ENCODE measurements around the gene GARRE1. TPM values are rescaled to one million over a fixed set of nuclear protein-coding genes. Genes with fewer than 3 reads are reported as not detected.
A peak's percentile ranks its signal among the peaks of the same experiment; 100 is the strongest.
"Not testable (repeated sequence)": the region's sequence is repeated elsewhere in the genome, so short reads cannot be mapped to it uniquely, and the experiment has no call there.

The GARRE1 gene
- total RNA-seq (10 to 100 TPM; 25.8 to 31.5 TPM), polyA plus RNA-seq (ENCODE audit: insufficient read length in 2 of 2) (10 to 100 TPM; 24.6 to 26.8 TPM)
- long read RNA-seq, donor 1, partial matches to known transcripts = 11 of 15 reads
- long read RNA-seq, donor 1, other reads (novel, unspliced or antisense) = 0 of 15 reads
- long read RNA-seq, donor 2, partial matches to known transcripts = 6 of 8 reads
- long read RNA-seq, donor 2, other reads (novel, unspliced or antisense) = 0 of 8 reads
- long read RNA-seq, donor 3, partial matches to known transcripts = 7 of 11 reads
- long read RNA-seq, donor 3, other reads (novel, unspliced or antisense) = 0 of 11 reads
- long read RNA-seq, donor 4, partial matches to known transcripts = 19 of 23 reads
- long read RNA-seq, donor 4, other reads (novel, unspliced or antisense) = 0 of 23 reads

GRCh38 chr19:34254046-34254697 lies at the start of gene GARRE1:
Gene GARRE1, plus strand, starts transcription at chr19:34254554. Its CDS starts 45,920 bp downstream, at chr19:34300474.
- Histone ChIP-seq H3K4me3 (ENCODE audit: low read depth, low read length) (peak within 1 kb of the TSS; percentile 89), H3K36me3 (ENCODE audit: control insufficient read depth, insufficient read depth, low read length) (peaks cover 2% of the 10 kb centered on the region), H3K27me3 (ENCODE audit: control insufficient read depth, insufficient read depth, low read length) (no peaks in the 10 kb centered on the region), H3K4me1 (ENCODE audit: control insufficient read depth, insufficient read depth, low read length) (peaks cover 17% of the 10 kb centered on the region), H3K27ac (ENCODE audit: low read depth, low read length) (peak within 1 kb of the TSS; percentile 94), H3K9me3 (ENCODE audit: control insufficient read depth, insufficient read depth, low read length) (no peaks in the 10 kb centered on the region)
- under 1% methylated on average over 48 of the region's 56 CpGs for WGBS (ENCODE audit: insufficient coverage)
- DNase-seq (ENCODE audit: low read depth in 4 of 6, low spot score in 6 of 6) = peak; percentile 62 to 95 (median 78)

- H3K4me1 ChIP-seq (ENCODE audit: control insufficient read depth, insufficient read depth, low read length); DNase-seq (ENCODE audit: low read depth in 4 of 6, low spot score in 6 of 6); H3K27ac ChIP-seq (ENCODE audit: low read depth, low read length); H3K27me3 ChIP-seq (ENCODE audit: control insufficient read depth, insufficient read depth, low read length); H3K4me3 ChIP-seq (ENCODE audit: low read depth, low read length); H3K9me3 ChIP-seq (ENCODE audit: control insufficient read depth, insufficient read depth, low read length): not testable (repeated sequence)
- WGBS (ENCODE audit: insufficient coverage) = 80% methylated on average over 1 of the region's 7 CpGs
- H3K36me3 ChIP-seq (ENCODE audit: control insufficient read depth, insufficient read depth, low read length) = peaks cover 24% of the 10 kb centered on the region
These were observed 49.0 kb upstream of the GARRE1 start for GRCh38 chr19:34205324-34205723.

GRCh38 chr19:34208291-34208884 lies 46.0 kb upstream of the GARRE1 start:
- H3K27me3 ChIP-seq (ENCODE audit: control insufficient read depth, insufficient read depth, low read length) = no peaks in the 10 kb centered on the region
- no peaks in the 10 kb centered on the region for H3K9me3 ChIP-seq (ENCODE audit: control insufficient read depth, insufficient read depth, low read length)
- H3K4me1 ChIP-seq (ENCODE audit: control insufficient read depth, insufficient read depth, low read length) = no peaks in the 10 kb centered on the region
- no peak overlapping the region for H3K27ac ChIP-seq (ENCODE audit: low read depth, low read length)
- H3K4me3 ChIP-seq (ENCODE audit: low read depth, low read length) = no peak overlapping the region
- H3K36me3 ChIP-seq (ENCODE audit: control insufficient read depth, insufficient read depth, low read length) = peaks cover 24% of the 10 kb centered on the region
- no peak for DNase-seq (ENCODE audit: low read depth in 4 of 6, low spot score in 6 of 6)
- WGBS (ENCODE audit: insufficient coverage) = 50% methylated on average over 1 of the region's 1 CpG

GRCh38 chr19:34209726-34210125 lies 44.6 kb upstream of the GARRE1 start:
- Histone ChIP-seq H3K9me3 (ENCODE audit: control insufficient read depth, insufficient read depth, low read length) (no peaks in the 10 kb centered on the region), H3K4me1 (ENCODE audit: control insufficient read depth, insufficient read depth, low read length) (no peaks in the 10 kb centered on the region), H3K36me3 (ENCODE audit: control insufficient read depth, insufficient read depth, low read length) (peaks cover 28% of the 10 kb centered on the region), H3K27ac (ENCODE audit: low read depth, low read length) (no peak overlapping the region), H3K27me3 (ENCODE audit: control insufficient read depth, insufficient read depth, low read length) (no peaks in the 10 kb centered on the region), H3K4me3 (ENCODE audit: low read depth, low read length) (no peak overlapping the region)
- DNase-seq (ENCODE audit: low read depth in 4 of 6, low spot score in 6 of 6) = no peak
- WGBS (ENCODE audit: insufficient coverage) = 100% methylated on average over 2 of the region's 4 CpGs

GRCh38 chr19:34213283-34213682 lies 41.1 kb upstream of the GARRE1 start:
- no CpG with 5 or more reads among the region's 2 CpGs for WGBS (ENCODE audit: insufficient coverage)
- peaks cover 33% of the 10 kb centered on the region for H3K36me3 ChIP-seq (ENCODE audit: control insufficient read depth, insufficient read depth, low read length)
- H3K27ac ChIP-seq (ENCODE audit: low read depth, low read length) = no peak overlapping the region

GRCh38 chr19:34214040-34214439 lies 40.3 kb upstream of the GARRE1 start:
- 100% methylated on average over 2 of the region's 4 CpGs for WGBS (ENCODE audit: insufficient coverage)
- Histone ChIP-seq H3K9me3 (ENCODE audit: control insufficient read depth, insufficient read depth, low read length) (no peaks in the 10 kb centered on the region), H3K4me3 (ENCODE audit: low read depth, low read length) (no peak overlapping the region), H3K36me3 (ENCODE audit: control insufficient read depth, insufficient read depth, low read length) (peaks cover 33% of the 10 kb centered on the region), H3K27me3 (ENCODE audit: control insufficient read depth, insufficient read depth, low read length) (no peaks in the 10 kb centered on the region), H3K27ac (ENCODE audit: low read depth, low read length) (no peak overlapping the region), H3K4me1 (ENCODE audit: control insufficient read depth, insufficient read depth, low read length) (no peaks in the 10 kb centered on the region)
- DNase-seq (ENCODE audit: low read depth in 4 of 6, low spot score in 6 of 6) = no peak

More at GRCh38 chr19:34213283-34213682, 41.1 kb upstream of the GARRE1 start:
- Histone ChIP-seq H3K9me3 (ENCODE audit: control insufficient read depth, insufficient read depth, low read length) (no peaks in the 10 kb centered on the region), H3K4me3 (ENCODE audit: low read depth, low read length) (no peak overlapping the region), H3K27me3 (ENCODE audit: control insufficient read depth, insufficient read depth, low read length) (no peaks in the 10 kb centered on the region), H3K4me1 (ENCODE audit: control insufficient read depth, insufficient read depth, low read length) (no peaks in the 10 kb centered on the region)
- DNase-seq (ENCODE audit: low read depth in 4 of 6, low spot score in 6 of 6) = no peak

- 100% methylated on average over 1 of the region's 3 CpGs for WGBS (ENCODE audit: insufficient coverage)
- H3K4me3 ChIP-seq (ENCODE audit: low read depth, low read length) = no peak overlapping the region
- no peaks in the 10 kb centered on the region for H3K9me3 ChIP-seq (ENCODE audit: control insufficient read depth, insufficient read depth, low read length)
- no peak for DNase-seq (ENCODE audit: low read depth in 4 of 6, low spot score in 6 of 6)
- no peaks in the 10 kb centered on the region for H3K27me3 ChIP-seq (ENCODE audit: control insufficient read depth, insufficient read depth, low read length)
- H3K4me1 ChIP-seq (ENCODE audit: control insufficient read depth, insufficient read depth, low read length) = no peaks in the 10 kb centered on the region
- H3K36me3 ChIP-seq (ENCODE audit: control insufficient read depth, insufficient read depth, low read length) = peaks cover 32% of the 10 kb centered on the region
- no peak overlapping the region for H3K27ac ChIP-seq (ENCODE audit: low read depth, low read length)
These were observed 39.2 kb upstream of the GARRE1 start for GRCh38 chr19:34215006-34215665.

GRCh38 chr19:34215666-34216038 lies 38.7 kb upstream of the GARRE1 start:
- Histone ChIP-seq H3K36me3 (ENCODE audit: control insufficient read depth, insufficient read depth, low read length) (peaks cover 26% of the 10 kb centered on the region), H3K9me3 (ENCODE audit: control insufficient read depth, insufficient read depth, low read length) (no peaks in the 10 kb centered on the region), H3K27ac (ENCODE audit: low read depth, low read length) (no peak overlapping the region), H3K27me3 (ENCODE audit: control insufficient read depth, insufficient read depth, low read length) (no peaks in the 10 kb centered on the region), H3K4me3 (ENCODE audit: low read depth, low read length) (no peak overlapping the region), H3K4me1 (ENCODE audit: control insufficient read depth, insufficient read depth, low read length) (no peaks in the 10 kb centered on the region)
- WGBS (ENCODE audit: insufficient coverage) = no CpG with 5 or more reads among the region's 3 CpGs
- no peak for DNase-seq (ENCODE audit: low read depth in 4 of 6, low spot score in 6 of 6)

GRCh38 chr19:34216745-34217219 lies 37.6 kb upstream of the GARRE1 start:
- H3K9me3 ChIP-seq (ENCODE audit: control insufficient read depth, insufficient read depth, low read length); DNase-seq (ENCODE audit: low read depth in 4 of 6, low spot score in 6 of 6); H3K4me3 ChIP-seq (ENCODE audit: low read depth, low read length); H3K27ac ChIP-seq (ENCODE audit: low read depth, low read length); H3K4me1 ChIP-seq (ENCODE audit: control insufficient read depth, insufficient read depth, low read length); H3K27me3 ChIP-seq (ENCODE audit: control insufficient read depth, insufficient read depth, low read length): not testable (repeated sequence)
- 97% methylated on average over 11 of the region's 14 CpGs for WGBS (ENCODE audit: insufficient coverage)
- peaks cover 26% of the 10 kb centered on the region for H3K36me3 ChIP-seq (ENCODE audit: control insufficient read depth, insufficient read depth, low read length)
